Right renal cortex interstitium (tissue), 3 donors: ENCODE data around the gene LMO7. TPM values are rescaled to one million over a fixed set of nuclear protein-coding genes. Genes with fewer than 3 reads are reported as not detected.

Experiments used
- DNase-seq, 3 donors: peaks; one replicate each; pipeline ENCODE4 v3.0.0-alpha.2; 2013; ENCODE audit warnings: low read depth in 3 of 3, low spot score in 2 of 3
- polyA plus RNA-seq, 3 donors: library from polyadenylated mRNA; unstranded; fragments of 120-200 nt; gene quantifications; one replicate each; pipeline ENCODE4 v1.2.1, GENCODE V29; 2013; ENCODE audit not compliant: insufficient read length in 3 of 3

The LMO7 gene
- polyA plus RNA-seq, 3 donors, result 76.6 to 90.0 (median 88.4) TPM

- no peak for DNase-seq
Measured at GRCh38 chr13:75875450-75875849, 239.3 kb downstream of the LMO7 start.

GRCh38 chr13:75876142-75877050, 240.3 kb downstream of the LMO7 start:
- peak in 2 of 3 donors; percentile 27 to 44 for DNase-seq

DNA sequence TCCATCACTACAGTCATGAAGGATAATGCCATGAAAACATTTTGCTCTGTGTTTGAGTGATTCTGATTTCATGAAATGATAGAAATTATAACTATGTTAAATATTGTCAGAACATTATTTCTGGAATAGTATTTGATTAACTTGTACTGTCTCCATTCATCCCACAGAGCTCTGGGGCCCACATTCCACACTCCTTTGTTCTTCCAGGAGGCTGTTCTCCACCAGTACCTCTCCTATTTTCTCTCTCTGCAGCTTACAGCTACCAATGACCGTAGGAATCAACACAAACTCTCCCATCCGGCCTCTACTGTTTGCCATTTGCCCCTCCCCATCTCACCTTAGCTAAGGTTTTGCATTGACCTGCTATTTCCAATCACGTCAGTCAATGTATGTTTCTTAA, 240.9 kb downstream of the LMO7 start:
- no peak for DNase-seq

- no peak for DNase-seq
Measured at GRCh38 chr13:75879656-75880055, 243.5 kb downstream of the LMO7 start.

DNA sequence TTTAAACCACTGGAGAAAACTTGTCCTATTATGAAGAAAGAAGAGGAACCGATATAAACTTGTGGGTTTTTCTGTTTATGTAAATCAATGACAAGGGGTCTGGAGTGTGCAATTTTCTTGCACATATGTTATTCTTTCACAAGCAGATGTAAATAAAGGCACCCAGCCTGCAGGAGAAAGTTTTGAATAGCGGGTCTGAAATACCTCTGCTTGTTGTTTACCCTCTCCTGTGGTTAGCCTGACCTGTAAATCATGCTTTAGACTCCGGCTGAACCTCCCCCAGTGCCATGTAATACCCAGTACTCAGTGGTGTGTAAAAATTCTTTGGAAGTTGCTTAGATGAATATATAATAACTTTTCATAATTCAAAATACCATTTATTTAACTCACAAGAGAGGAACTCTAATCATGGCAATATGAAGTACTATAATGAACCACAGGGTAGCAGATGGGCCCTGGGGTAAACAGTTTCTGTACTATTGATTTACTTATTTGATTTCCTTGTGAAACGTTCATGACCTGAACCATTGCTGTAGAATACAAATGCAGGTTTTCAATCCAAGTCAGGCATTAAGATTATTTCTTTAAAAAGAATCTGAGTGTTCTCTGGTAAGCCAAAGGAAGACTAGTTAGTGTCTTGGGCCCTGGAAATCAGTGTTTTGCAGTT, 245.1 kb downstream of the LMO7 start:
- no peak for DNase-seq

GRCh38 chr13:75882261-75882660, 246.1 kb downstream of the LMO7 start:
- DNase-seq, result no peak

DNA sequence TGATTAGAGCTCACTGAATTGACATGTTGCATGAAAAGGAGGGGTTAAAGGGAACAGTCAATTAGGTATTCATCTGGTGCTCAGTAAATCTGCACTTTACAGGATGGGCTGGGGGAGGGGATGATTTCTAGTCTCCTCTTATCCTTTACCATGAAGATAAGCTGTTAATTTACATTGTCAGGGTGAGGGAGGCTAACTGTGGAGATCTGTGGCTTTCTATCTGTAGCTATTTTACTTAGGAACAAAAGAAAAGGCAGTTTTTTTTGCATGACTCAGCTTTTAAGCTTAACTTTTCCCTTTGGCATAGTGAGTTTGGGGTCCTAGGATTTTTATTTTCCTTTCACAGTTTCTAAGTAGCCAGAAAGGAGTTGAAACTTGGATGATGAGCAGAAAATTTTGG, 253.3 kb downstream of the LMO7 start:
- DNase-seq, result no peak

DNA sequence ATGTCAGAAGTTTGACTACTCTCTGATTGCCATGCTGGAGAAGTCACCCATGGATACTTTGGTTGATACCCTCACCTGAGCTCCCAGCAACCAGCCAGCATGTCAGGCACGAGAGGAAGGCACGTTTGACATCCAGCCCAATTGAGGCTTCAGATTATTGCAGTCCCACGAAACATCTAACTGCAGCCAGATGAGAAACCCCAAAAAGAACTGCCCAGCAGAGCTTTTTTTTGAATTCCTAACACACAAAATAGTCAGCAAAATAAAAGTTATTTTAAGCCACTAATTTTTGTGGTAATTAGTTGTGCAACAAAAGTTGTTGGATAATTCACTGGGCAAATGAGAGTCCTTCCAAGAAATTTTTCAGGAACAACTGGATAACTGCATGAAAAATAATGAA, 259.0 kb downstream of the LMO7 start:
- DNase-seq, result no peak

DNA sequence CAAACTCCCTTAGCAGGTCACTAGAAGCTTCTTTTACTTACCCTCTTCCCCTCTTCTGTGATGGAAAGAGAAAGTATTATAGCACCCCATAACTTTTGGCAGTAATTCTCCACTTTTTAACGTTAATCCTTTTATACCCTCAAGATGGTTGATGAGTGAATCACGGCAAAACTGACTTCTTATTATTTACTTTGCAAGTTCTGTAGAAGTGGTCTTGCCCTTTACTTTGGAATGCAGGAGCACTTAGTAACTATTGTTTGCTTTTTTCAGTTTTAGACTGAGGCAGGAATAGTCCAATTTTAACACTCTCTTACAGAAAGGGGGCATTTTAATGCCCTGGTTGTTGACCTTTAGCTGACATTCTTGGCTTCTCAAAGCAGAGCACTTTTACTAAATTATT, 260.1 kb downstream of the LMO7 start:
- DNase-seq, result no peak

DNA sequence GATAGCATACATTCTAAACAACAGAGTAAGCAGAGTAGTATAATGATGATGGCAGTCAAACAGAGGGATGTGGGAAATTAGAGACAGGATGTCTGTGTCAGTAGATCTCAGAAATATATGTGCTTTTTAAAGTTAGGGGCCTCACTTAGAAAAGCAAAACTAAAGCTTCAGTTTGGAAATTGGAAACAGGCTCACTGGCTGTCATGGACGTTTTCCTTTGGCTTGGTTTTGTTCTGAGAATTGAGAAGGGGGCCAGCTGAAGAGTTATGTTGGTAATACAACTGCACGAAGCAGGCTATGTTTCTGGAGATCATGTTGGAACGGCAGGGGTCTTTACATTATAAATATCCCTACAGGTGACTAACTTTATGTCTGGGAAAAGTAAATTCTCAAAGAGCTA, 261.3 kb downstream of the LMO7 start:
- DNase-seq, result no peak

DNA sequence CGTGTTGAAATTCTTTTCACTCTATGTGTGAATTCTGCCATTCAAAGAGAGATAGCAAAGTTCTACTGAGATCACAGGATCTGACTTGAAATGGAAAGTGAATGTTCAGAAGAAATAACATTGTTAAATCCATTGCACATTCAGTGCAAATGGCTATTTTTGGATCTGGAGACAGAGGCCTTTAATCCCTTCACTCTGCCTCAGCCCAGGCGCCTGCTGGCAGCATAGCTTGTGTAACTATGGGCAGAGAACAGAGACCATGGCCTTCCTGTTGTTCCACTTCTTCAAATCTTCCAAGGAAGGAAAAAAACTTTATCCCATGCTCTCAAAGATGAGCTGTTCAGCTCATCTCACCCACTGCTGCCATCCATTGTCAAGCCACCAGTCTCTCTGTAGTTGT, 265.4 kb downstream of the LMO7 start:
- DNase-seq, result no peak

DNA sequence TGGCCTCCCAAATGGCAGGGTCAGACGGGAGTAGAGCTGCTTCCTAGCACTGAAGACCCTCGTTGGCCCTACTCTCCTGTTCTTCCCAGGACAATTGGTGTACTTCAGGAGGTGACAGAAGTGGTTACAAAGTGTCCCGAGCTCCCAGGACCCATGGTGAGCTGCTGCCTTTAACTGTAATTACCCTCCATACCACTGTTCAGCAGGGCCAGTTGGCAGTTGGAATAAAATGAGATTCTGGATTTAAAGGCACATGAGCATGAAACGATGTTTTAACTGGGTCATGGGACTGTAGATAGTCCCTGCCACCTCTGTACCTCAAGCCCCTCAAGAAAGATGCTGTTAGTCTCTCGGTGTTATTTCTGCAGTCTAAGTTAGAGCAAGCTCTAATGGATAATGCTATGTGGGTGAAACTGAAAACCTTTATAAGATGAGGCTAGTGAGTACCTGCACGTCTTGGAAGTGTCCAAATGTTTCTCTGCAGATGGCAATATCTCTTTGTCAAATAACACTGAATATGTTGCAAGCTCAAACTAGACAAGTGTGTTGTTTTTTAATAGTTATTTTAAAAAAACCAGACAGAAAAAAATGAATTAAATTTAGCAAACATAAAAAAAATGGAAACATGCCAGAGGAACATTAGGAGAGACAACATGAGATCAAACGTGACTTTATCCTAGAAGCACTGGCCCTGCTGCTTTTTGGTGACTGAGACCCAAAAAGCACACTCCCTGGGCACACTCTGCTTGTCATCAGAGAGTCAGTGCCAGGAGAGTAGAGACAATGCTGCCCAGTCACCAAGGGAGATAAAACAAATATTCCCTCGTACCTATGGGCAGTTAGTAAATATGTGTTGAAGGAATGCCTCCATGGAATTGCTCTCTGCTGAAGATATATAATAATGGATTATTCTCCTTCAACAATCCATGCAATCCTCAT, 266.3 kb downstream of the LMO7 start:
- no peak for DNase-seq

GRCh38 chr13:75904012-75904411, 267.9 kb downstream of the LMO7 start:
- no peak for DNase-seq

GRCh38 chr13:75906315-75906714, 270.2 kb downstream of the LMO7 start:
- DNase-seq, result no peak

- DNase-seq, result no peak
Measured at GRCh38 chr13:75907044-75907443, 270.9 kb downstream of the LMO7 start.

DNA sequence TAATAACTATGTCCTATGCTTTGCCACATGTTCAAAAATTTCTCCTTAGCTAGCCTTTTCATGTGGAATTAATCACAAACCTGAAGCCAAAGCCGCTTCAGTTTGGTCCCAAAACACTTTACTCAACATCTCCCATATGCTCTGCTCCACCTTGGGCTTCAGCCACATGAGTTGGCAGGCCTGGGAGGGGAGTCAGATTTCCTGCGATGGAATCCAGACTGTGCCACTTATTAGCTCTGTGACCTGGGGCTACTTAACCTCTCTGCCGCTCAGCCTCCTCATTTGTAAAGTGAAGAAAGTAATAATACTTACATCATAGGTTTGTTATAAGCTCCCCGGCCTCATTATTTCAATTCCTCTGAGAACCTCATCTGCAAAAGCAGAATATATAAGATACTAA, 272.0 kb downstream of the LMO7 start:
- no peak for DNase-seq

Other genes starting within 250 kb of the LMO7 start
- 10 to 100 TPM; 49.1 to 56.6 (median 53.3) TPM for gene TBC1D4, start 154.2 kb upstream of the LMO7 start, polyA plus RNA-seq
- gene COMMD6, start 98.5 kb upstream of the LMO7 start, polyA plus RNA-seq, result 100 to 1,000 TPM; 272 to 276 (median 276) TPM
- 10 to 100 TPM; 37.1 to 41.8 (median 37.7) TPM for gene UCHL3, start 86.5 kb upstream of the LMO7 start, polyA plus RNA-seq